GM21423 (cell line): ENCODE measurements around the gene ABCB1.
A peak's percentile ranks its signal among the peaks of the same experiment; 100 is the strongest.

Source experiments
- ATAC-seq: cut with Tn5 transposase; IDR thresholded peaks from one replicate; pipeline ENCODE4 v1.9.1; 2021; ENCODE audit warnings: mild to moderate bottlenecking, moderate library complexity; ENCODE audit not compliant: unreplicated experiment

Gene ABCB1

GRCh38 chr7:87600130-87601124, at the start of gene ABCB1:
ABCB1 (minus strand) TSS chr7:87600884; CDS start chr7:87600184, 700 bp downstream.
- ATAC-seq, result peak; percentile 57

GRCh38 chr7:87648316-87648715, 47.6 kb upstream of the ABCB1 start:
- no peak for ATAC-seq

GRCh38 chr7:87645446-87645845, 44.8 kb upstream of the ABCB1 start:
- ATAC-seq, result no peak

GRCh38 chr7:87635921-87636320, 35.2 kb upstream of the ABCB1 start:
- no peak for ATAC-seq

GRCh38 chr7:87628780-87629569, 28.3 kb upstream of the ABCB1 start:
- no peak for ATAC-seq

- ATAC-seq, result peak; percentile 16
Observed at GRCh38 chr7:87627634-87627994, 26.9 kb upstream of the ABCB1 start.

GRCh38 chr7:87625101-87625500, 24.4 kb upstream of the ABCB1 start:
- no peak for ATAC-seq

GRCh38 chr7:87624628-87625027, 23.9 kb upstream of the ABCB1 start:
- ATAC-seq, result no peak

GRCh38 chr7:87615197-87615596, 14.5 kb upstream of the ABCB1 start:
- ATAC-seq, result no peak

GRCh38 chr7:87609916-87610315, 9.2 kb upstream of the ABCB1 start:
- ATAC-seq, result no peak

- ATAC-seq, result no peak
Observed at GRCh38 chr7:87608431-87608830, 7.7 kb upstream of the ABCB1 start.

GRCh38 chr7:87604264-87604663, 3.6 kb upstream of the ABCB1 start:
- ATAC-seq, result no peak

- peak; percentile 98 for ATAC-seq
Observed at GRCh38 chr7:87599336-87599735, 1.3 kb downstream of the ABCB1 start.

- no peak for ATAC-seq
Observed at GRCh38 chr7:87598234-87599009, 2.3 kb downstream of the ABCB1 start.

- no peak for ATAC-seq
Observed at GRCh38 chr7:87596696-87597095, 4.0 kb downstream of the ABCB1 start.

GRCh38 chr7:87596136-87596535, 4.5 kb downstream of the ABCB1 start:
- ATAC-seq, result no peak

- ATAC-seq, result no peak
Observed at GRCh38 chr7:87592300-87592699, 8.4 kb downstream of the ABCB1 start.

- ATAC-seq, result no peak
Observed at GRCh38 chr7:87591211-87591610, 9.5 kb downstream of the ABCB1 start.

GRCh38 chr7:87590578-87590977, 10.1 kb downstream of the ABCB1 start:
- no peak for ATAC-seq

GRCh38 chr7:87589631-87590030, 11.1 kb downstream of the ABCB1 start:
- ATAC-seq, result no peak

GRCh38 chr7:87581723-87582122, 19.0 kb downstream of the ABCB1 start:
- ATAC-seq, result no peak
